Measurements from ENCODE around the gene SERPINE1.

DNA sequence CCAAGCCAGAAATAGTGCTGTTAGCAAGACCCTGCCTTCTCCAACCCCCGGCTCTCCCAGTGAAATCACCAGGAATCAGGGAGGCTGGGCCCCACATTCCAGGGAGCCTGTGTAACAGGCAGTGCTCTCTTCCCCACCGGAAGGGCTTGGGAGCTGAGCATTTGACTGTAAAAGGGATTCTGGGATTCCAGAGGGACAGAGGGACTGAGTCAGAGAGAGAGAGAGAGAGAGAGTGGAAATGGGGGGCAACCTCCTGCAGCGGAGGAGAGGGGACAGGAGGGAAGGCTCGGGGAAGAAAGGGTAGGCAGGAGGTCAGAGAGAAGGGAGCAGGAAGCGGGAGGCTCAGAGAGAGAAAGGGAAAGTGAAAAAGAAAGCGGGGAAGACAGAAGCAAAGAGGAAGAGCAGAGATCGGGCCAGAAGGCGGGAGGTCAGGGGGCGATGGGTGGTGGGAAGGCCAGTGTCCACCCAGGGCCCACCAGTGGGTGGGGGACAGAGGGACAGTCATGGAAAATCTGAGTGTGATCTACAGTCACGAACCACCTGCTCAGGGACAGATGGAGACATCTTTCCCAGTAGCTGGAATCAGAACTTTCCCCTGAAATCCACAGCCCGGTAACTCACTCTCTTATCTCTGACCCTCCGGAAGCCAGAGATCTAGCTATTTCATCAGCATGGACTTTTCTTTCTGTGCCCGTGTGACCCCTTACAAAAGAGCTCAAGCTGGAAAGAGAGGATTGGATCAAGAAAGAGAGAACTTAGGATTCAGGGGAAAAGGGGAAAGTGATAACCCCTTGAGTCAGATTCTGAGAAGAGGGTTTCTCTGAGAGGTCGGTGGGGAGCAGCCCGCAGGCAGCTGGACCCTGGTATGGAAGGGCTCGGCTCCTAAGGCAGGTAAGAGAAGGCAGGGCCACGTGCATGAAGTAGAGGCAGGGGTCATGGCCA is 4.6 kb upstream of the SERPINE1 start:
- TF ChIP-seq, protein P1, sequence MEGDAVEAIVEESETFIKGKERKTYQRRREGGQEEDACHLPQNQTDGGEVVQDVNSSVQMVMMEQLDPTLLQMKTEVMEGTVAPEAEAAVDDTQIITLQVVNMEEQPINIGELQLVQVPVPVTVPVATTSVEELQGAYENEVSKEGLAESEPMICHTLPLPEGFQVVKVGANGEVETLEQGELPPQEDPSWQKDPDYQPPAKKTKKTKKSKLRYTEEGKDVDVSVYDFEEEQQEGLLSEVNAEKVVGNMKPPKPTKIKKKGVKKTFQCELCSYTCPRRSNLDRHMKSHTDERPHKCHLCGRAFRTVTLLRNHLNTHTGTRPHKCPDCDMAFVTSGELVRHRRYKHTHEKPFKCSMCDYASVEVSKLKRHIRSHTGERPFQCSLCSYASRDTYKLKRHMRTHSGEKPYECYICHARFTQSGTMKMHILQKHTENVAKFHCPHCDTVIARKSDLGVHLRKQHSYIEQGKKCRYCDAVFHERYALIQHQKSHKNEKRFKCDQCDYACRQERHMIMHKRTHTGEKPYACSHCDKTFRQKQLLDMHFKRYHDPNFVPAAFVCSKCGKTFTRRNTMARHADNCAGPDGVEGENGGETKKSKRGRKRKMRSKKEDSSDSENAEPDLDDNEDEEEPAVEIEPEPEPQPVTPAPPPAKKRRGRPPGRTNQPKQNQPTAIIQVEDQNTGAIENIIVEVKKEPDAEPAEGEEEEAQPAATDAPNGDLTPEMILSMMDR (tag by site-specific recombination; IDR thresholded peaks at IDR 0.05) = no peak
- TF ChIP-seq GFI1B (tag by site-specific recombination; IDR thresholded peaks at IDR 0.05) (no peak), ZNF133 (tag by site-specific recombination; IDR thresholded peaks at IDR 0.05) (no peak), ZNF660 (tag by site-specific recombination; IDR thresholded peaks at IDR 0.05) (no peak), PRDM10 (tag by site-specific recombination; IDR thresholded peaks at IDR 0.05) (no peak), ZBTB11 (tag by site-specific recombination; conservative IDR thresholded peaks at IDR 0.05; ENCODE audit: low read depth) (no peak), YY1 (tag by site-specific recombination; IDR thresholded peaks at IDR 0.05) (no peak), ZNF24 (tag by site-specific recombination; IDR thresholded peaks at IDR 0.05) (no peak), ZNF112 (tag by site-specific recombination; IDR thresholded peaks at IDR 0.05) (no peak), RBAK (tag by site-specific recombination; IDR thresholded peaks at IDR 0.05) (no peak)
- TF ChIP-seq, protein P2, sequence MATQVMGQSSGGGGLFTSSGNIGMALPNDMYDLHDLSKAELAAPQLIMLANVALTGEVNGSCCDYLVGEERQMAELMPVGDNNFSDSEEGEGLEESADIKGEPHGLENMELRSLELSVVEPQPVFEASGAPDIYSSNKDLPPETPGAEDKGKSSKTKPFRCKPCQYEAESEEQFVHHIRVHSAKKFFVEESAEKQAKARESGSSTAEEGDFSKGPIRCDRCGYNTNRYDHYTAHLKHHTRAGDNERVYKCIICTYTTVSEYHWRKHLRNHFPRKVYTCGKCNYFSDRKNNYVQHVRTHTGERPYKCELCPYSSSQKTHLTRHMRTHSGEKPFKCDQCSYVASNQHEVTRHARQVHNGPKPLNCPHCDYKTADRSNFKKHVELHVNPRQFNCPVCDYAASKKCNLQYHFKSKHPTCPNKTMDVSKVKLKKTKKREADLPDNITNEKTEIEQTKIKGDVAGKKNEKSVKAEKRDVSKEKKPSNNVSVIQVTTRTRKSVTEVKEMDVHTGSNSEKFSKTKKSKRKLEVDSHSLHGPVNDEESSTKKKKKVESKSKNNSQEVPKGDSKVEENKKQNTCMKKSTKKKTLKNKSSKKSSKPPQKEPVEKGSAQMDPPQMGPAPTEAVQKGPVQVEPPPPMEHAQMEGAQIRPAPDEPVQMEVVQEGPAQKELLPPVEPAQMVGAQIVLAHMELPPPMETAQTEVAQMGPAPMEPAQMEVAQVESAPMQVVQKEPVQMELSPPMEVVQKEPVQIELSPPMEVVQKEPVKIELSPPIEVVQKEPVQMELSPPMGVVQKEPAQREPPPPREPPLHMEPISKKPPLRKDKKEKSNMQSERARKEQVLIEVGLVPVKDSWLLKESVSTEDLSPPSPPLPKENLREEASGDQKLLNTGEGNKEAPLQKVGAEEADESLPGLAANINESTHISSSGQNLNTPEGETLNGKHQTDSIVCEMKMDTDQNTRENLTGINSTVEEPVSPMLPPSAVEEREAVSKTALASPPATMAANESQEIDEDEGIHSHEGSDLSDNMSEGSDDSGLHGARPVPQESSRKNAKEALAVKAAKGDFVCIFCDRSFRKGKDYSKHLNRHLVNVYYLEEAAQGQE (tag by site-specific recombination; IDR thresholded peaks at IDR 0.05) = no peak
- TF ChIP-seq, protein P3, sequence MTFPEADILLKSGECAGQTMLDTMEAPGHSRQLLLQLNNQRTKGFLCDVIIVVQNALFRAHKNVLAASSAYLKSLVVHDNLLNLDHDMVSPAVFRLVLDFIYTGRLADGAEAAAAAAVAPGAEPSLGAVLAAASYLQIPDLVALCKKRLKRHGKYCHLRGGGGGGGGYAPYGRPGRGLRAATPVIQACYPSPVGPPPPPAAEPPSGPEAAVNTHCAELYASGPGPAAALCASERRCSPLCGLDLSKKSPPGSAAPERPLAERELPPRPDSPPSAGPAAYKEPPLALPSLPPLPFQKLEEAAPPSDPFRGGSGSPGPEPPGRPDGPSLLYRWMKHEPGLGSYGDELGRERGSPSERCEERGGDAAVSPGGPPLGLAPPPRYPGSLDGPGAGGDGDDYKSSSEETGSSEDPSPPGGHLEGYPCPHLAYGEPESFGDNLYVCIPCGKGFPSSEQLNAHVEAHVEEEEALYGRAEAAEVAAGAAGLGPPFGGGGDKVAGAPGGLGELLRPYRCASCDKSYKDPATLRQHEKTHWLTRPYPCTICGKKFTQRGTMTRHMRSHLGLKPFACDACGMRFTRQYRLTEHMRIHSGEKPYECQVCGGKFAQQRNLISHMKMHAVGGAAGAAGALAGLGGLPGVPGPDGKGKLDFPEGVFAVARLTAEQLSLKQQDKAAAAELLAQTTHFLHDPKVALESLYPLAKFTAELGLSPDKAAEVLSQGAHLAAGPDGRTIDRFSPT (tag by site-specific recombination; IDR thresholded peaks at IDR 0.05) = no peak
- TF ChIP-seq, protein P4, sequence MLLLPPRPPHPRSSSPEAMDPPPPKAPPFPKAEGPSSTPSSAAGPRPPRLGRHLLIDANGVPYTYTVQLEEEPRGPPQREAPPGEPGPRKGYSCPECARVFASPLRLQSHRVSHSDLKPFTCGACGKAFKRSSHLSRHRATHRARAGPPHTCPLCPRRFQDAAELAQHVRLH (tag by site-specific recombination; IDR thresholded peaks at IDR 0.05) = no peak

All from HEK293 (cell line).